ENCODE results near the gene ISLR2.
"Not testable (repeated sequence)": the region's sequence is repeated elsewhere in the genome, so short reads cannot be mapped to it uniquely, and the experiment has no call there.

The ISLR2 gene

DNA sequence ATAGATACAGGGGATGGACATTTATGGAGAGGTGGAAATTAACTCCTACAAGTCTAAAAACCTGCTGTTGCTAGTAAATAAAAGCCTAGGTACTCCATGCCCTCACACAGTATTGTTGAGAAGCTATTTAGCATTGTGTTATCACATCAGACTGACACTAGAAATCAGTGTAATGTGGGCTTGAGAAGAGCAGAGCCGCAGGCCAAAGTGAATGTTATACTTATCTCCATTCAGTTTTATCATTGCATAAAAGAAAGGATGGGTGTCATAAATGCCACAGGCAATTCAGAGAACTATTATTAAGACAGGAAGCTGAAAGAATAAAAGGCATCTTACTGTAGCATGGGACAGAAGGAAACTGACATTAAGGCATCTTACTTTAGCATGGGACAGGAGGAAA lies 29.4 kb downstream of the ISLR2 start:
- 100% methylated on average over 1 of the region's 1 CpG for WGBS
- H3K36me3 ChIP-seq (ENCODE audit: insufficient read depth, low read length): no peaks in the 10 kb centered on the region
- H3K4me3 ChIP-seq (ENCODE audit: low read length): no peak overlapping the region
- H3K27me3 ChIP-seq (ENCODE audit: insufficient read depth, low read length): no peaks in the 10 kb centered on the region
- no peaks in the 10 kb centered on the region for H3K4me1 ChIP-seq (ENCODE audit: insufficient read depth, low read length)
- no peaks in the 10 kb centered on the region for H3K9me3 ChIP-seq (ENCODE audit: insufficient read depth, low read depth, low read length)
- H3K27ac ChIP-seq (ENCODE audit: low read depth, low read length): no peak overlapping the region
- no peak overlapping the region for H3K9ac ChIP-seq (ENCODE audit: low read depth, low read length)

DNA sequence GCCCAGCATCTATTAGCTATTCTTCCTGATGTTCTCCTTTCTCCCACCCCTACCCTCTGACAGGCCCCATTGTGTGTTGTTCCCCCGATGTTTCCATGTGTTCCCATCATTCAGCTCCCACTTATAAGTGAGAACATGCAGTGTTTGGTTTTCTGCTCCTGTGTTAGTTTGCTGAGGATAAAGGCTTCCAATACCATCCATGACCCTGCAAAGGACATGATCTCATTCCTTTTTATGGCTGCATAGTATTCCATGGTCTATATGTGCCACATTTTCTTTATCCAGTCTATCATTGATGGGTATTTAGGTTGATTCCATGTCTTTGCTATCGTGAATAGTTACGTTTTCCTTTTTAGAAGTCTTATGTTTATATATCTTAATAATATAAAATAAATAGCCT lies 30.0 kb downstream of the ISLR2 start:
- H3K9ac ChIP-seq (ENCODE audit: low read depth, low read length); H3K9me3 ChIP-seq (ENCODE audit: insufficient read depth, low read depth, low read length); H3K4me1 ChIP-seq (ENCODE audit: insufficient read depth, low read length); H3K27ac ChIP-seq (ENCODE audit: low read depth, low read length); H3K27me3 ChIP-seq (ENCODE audit: insufficient read depth, low read length); H3K4me3 ChIP-seq (ENCODE audit: low read length); H3K36me3 ChIP-seq (ENCODE audit: insufficient read depth, low read length): not testable (repeated sequence)
- 100% methylated on average over 1 of the region's 3 CpGs for WGBS

DNA sequence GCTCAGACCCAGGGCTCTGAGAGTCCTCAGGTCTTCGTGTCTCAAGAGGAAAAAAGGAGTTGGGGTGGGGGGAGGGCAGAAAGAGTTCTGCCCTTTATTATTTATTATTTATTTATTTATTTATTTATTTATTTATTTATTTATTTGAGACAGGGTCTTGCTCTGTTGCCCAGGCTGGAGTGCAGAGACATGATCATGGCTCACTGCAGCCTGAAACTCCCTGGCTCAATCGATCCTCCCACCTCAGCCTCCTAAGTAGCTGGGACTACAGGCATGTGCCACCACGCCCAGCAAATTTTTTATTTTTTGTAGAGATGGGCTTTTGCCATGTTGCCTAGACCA lies 31.8 kb downstream of the ISLR2 start:
- not testable (repeated sequence) for H3K9ac ChIP-seq (ENCODE audit: low read depth, low read length); H3K27ac ChIP-seq (ENCODE audit: low read depth, low read length); H3K36me3 ChIP-seq (ENCODE audit: insufficient read depth, low read length); H3K9me3 ChIP-seq (ENCODE audit: insufficient read depth, low read depth, low read length); H3K27me3 ChIP-seq (ENCODE audit: insufficient read depth, low read length); H3K4me1 ChIP-seq (ENCODE audit: insufficient read depth, low read length); H3K4me3 ChIP-seq (ENCODE audit: low read length)
- WGBS: 95% methylated on average over 2 of the region's 3 CpGs

DNA sequence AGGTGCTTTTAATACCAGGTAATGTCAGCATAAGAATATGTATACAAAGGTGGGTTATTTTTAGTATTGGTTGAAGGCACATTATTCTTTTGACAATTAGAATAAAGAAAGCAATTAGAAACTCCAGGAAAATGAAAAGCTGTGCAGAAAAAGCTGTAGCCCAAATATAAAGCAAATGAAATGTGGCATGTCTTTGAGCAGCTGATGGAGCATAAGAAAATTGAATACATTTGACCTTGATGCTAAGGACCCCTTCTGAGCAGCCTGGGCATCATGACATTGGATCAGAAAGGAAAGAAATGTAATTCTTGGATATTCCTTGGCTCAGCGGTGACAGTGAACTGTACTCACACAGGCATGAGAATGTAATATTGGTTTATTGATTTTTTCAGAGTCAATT lies 35.1 kb downstream of the ISLR2 start:
- Histone ChIP-seq H3K27ac (ENCODE audit: low read depth, low read length) (no peak overlapping the region), H3K27me3 (ENCODE audit: insufficient read depth, low read length) (no peaks in the 10 kb centered on the region), H3K9me3 (ENCODE audit: insufficient read depth, low read depth, low read length) (no peaks in the 10 kb centered on the region), H3K36me3 (ENCODE audit: insufficient read depth, low read length) (no peaks in the 10 kb centered on the region), H3K4me1 (ENCODE audit: insufficient read depth, low read length) (no peaks in the 10 kb centered on the region), H3K4me3 (ENCODE audit: low read length) (no peak overlapping the region), H3K9ac (ENCODE audit: low read depth, low read length) (no peak overlapping the region)
- WGBS: 98% methylated on average over 1 of the region's 1 CpG

DNA sequence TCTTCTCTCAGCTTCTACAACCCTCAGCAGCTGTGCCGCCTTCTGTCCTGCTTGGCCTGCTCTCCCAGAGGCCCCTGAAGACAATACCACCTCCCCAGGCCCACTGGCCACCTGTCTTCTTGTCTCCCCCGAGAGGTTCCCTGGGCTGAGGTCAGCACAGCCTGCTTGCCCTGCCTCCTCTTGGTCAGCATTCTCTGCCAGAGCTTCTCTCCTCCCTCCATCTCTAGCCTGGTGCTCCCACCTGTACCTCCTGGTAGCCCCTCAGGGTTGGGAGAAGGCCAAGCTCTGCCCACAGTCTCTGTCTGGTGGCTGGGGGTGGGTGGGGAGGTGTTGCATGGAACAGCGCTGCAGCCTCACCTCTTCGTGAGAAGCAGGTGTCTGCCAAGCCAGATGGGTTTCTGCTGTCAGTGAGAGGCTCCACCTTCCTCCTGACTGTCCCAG lies 37.5 kb downstream of the ISLR2 start:
- Histone ChIP-seq H3K4me3 (ENCODE audit: low read length) (no peak overlapping the region), H3K27me3 (ENCODE audit: insufficient read depth, low read length) (no peaks in the 10 kb centered on the region), H3K4me1 (ENCODE audit: insufficient read depth, low read length) (no peaks in the 10 kb centered on the region; the same call in 1 of the 2 replicates), H3K36me3 (ENCODE audit: insufficient read depth, low read length) (no peaks in the 10 kb centered on the region), H3K9me3 (ENCODE audit: insufficient read depth, low read depth, low read length) (no peaks in the 10 kb centered on the region), H3K27ac (ENCODE audit: low read depth, low read length) (no peak overlapping the region), H3K9ac (ENCODE audit: low read depth, low read length) (no peak overlapping the region)
- WGBS: 87% methylated on average over 4 of the region's 4 CpGs

DNA sequence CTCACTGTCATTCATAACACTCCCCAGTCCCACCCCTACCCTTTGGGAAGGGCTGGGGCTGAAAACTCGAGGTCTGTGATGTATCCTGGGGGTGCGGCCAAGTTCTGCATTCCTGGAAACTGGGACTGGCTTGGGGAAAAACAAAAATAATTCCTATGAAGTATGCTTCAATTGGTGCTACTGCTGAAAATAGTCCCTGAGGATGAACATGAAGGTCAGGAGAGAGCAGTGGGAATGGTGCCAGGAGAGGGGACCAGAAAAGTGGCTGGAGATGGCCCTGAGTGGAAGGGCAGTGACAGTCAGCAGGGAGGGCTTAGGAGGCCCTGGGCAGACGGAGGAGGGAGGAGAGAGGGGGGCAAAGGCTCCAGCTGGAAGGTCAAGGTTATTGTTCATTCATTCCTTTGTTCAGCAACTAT lies 38.3 kb downstream of the ISLR2 start:
- no peaks in the 10 kb centered on the region for H3K36me3 ChIP-seq (ENCODE audit: insufficient read depth, low read length)
- H3K9ac ChIP-seq (ENCODE audit: low read depth, low read length): no peak overlapping the region
- peaks cover 7% of the 10 kb centered on the region for H3K4me1 ChIP-seq (ENCODE audit: insufficient read depth, low read length)
- H3K4me3 ChIP-seq (ENCODE audit: low read length): no peak overlapping the region
- WGBS: 76% methylated on average over 3 of the region's 3 CpGs
- no peaks in the 10 kb centered on the region for H3K9me3 ChIP-seq (ENCODE audit: insufficient read depth, low read depth, low read length)
- no peaks in the 10 kb centered on the region for H3K27me3 ChIP-seq (ENCODE audit: insufficient read depth, low read length)
- H3K27ac ChIP-seq (ENCODE audit: low read depth, low read length): no peak overlapping the region

DNA sequence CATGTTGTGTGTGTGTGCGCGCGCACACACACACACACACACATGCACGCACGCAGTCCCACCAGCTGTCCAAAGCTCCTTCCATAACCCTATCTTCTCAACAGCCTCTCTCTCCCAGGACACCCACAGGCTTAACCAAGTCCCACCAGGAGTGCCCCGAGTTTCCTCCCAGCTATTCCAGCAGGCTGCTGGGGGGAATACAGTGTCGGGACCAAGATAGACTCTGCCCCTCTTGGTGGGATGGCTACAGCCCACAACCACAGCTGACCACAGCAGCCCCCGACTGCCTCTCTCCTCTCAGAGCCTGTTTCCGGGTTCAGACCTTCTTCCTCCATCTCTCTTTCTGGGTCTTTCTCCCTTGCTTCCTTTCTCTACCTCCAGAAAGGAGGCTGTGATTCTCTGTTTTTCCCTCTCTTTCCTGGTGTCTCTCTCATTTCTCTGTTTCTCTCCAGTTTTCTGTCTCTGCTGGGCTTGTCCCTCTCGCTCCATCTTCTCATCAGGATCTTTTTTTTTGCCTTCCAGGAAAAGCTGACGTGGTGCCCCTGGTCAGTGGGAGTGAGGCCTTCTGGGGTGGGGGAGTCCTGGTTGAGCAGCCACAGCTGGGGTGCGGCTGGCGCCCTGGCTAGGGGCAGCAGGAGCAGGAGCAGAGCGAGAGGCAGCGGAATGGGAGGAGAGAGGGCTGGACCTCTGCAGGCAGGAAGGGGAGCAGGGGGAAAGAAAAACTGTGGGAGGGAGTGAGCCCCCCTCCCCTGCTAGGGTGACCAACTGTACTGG lies 39.9 kb downstream of the ISLR2 start:
- Histone ChIP-seq H3K27me3 (ENCODE audit: insufficient read depth, low read length) (no peaks in the 10 kb centered on the region), H3K4me3 (ENCODE audit: low read length) (no peak overlapping the region), H3K4me1 (ENCODE audit: insufficient read depth, low read length) (peaks cover 11% of the 10 kb centered on the region), H3K9ac (ENCODE audit: low read depth, low read length) (no peak overlapping the region), H3K36me3 (ENCODE audit: insufficient read depth, low read length) (no peaks in the 10 kb centered on the region), H3K27ac (ENCODE audit: low read depth, low read length) (no peak overlapping the region), H3K9me3 (ENCODE audit: insufficient read depth, low read depth, low read length) (no peaks in the 10 kb centered on the region)
- WGBS: 85% methylated on average over 15 of the region's 15 CpGs

DNA sequence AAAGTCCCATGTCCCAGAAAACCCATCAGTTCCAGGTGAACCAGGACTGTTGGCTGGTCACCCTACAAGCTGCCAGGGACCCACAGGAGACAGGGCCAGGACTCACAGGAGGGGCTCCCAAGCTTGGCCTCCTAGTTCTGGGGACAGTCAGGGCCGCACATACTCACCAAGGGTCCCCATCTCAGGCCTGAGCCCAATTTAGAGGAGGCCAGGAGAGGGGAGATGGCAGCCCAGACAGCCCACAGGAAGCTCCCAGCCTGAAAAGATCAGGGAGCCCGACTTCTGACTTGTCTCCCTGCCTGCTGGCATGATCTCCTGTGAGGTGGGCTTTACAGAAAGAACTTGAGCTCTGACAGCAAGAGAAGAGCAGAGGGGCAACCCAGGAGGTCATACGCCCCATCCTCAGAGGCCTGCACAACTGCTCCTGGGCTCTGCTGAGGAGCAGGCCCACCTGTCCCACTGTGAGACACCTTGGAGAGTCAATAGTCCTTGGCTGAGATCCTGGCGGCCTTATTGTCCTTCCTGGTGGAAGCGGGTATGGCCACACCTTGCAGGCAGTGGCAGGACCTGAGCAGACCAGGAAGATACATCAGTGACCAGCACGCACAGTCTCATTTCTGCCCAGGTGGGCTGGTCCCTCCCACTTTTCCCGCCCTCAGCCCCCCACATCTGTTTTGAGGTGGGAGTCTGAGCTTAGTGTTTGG lies 40.6 kb downstream of the ISLR2 start:
- 95% methylated on average over 6 of the region's 7 CpGs for WGBS
- Histone ChIP-seq H3K9ac (ENCODE audit: low read depth, low read length) (no peak overlapping the region), H3K4me3 (ENCODE audit: low read length) (no peak overlapping the region), H3K9me3 (ENCODE audit: insufficient read depth, low read depth, low read length) (no peaks in the 10 kb centered on the region), H3K36me3 (ENCODE audit: insufficient read depth, low read length) (no peaks in the 10 kb centered on the region), H3K4me1 (ENCODE audit: insufficient read depth, low read length) (peaks cover 11% of the 10 kb centered on the region), H3K27ac (ENCODE audit: low read depth, low read length) (no peak overlapping the region), H3K27me3 (ENCODE audit: insufficient read depth, low read length) (no peaks in the 10 kb centered on the region)

DNA sequence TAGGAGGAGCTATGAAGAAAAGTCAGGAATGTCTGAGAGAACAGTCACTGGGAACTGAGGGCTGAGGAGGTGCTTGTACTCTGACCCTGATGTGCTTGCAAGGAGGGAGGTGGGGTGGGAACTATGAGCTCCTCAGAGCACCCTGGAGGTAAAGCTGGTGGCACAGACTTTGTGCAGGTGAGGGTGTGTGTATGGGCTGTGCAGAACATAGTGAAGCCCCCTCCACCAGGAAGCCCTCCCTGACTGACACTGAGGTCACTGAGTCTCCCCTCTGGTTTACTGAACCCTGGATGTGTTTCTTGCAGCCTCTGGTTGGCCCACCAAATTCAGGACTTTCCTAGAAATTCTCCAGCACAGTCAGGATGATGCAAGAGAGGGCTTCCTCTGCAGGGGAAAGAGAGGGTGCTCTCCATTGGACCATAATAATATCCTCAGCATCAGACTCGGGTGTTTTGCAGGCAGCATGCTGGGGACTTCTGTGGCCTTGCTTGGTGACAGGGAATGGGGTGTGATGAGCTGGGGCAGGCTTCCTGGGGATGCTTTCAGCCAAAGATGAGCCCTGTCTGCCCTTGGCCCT lies 41.7 kb downstream of the ISLR2 start:
- 96% methylated on average over 1 of the region's 1 CpG for WGBS

DNA sequence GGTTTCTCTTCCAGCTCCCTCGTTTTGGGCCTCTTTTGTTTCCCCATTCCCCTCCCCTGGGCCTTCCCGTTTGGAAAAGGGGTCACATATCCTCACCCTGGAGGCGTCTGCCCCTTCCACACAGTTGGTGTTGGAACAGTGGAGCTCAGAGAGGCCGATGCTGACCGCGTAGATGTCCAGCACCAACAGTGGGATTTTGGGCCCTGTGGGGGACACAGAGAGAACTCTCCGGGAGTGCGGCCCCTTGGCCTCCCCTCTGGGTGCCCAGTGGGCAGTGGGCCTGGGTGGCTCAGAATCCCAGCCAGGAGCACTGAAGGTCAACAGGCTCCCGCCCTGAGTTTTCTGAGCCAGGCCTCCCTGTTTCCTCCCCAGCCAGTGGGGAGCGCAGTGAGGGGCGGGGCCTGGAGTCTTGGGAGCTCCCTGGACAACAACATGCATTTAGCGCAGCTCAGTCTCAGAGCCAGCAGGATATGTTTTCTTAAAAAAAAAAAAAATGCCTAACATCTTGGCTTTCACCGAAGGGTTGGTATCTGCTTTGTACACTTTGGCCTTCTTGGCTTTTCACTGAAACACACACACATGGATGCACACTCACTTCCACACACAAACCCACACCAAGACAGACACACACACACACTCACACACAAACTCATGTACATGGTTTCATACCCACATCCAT lies 42.5 kb downstream of the ISLR2 start:
- Histone ChIP-seq H3K27me3 (ENCODE audit: insufficient read depth, low read length) (no peaks in the 10 kb centered on the region), H3K9me3 (ENCODE audit: insufficient read depth, low read depth, low read length) (no peaks in the 10 kb centered on the region), H3K36me3 (ENCODE audit: insufficient read depth, low read length) (no peaks in the 10 kb centered on the region), H3K9ac (ENCODE audit: low read depth, low read length) (no peak overlapping the region), H3K4me1 (ENCODE audit: insufficient read depth, low read length) (peaks cover 11% of the 10 kb centered on the region), H3K4me3 (ENCODE audit: low read length) (no peak overlapping the region), H3K27ac (ENCODE audit: low read depth, low read length) (no peak overlapping the region)
- 81% methylated on average over 13 of the region's 13 CpGs for WGBS

More for the DNA sequence above, 41.7 kb downstream of the ISLR2 start:
- no peaks in the 10 kb centered on the region for H3K36me3 ChIP-seq (ENCODE audit: insufficient read depth, low read length)
- H3K4me3 ChIP-seq (ENCODE audit: low read length): no peak overlapping the region
- no peaks in the 10 kb centered on the region for H3K9me3 ChIP-seq (ENCODE audit: insufficient read depth, low read depth, low read length)
- H3K27ac ChIP-seq (ENCODE audit: low read depth, low read length): no peak overlapping the region
- H3K4me1 ChIP-seq (ENCODE audit: insufficient read depth, low read length): peaks cover 11% of the 10 kb centered on the region
- H3K27me3 ChIP-seq (ENCODE audit: insufficient read depth, low read length): no peaks in the 10 kb centered on the region
- no peak overlapping the region for H3K9ac ChIP-seq (ENCODE audit: low read depth, low read length)

Data from HUES64 (cell line).